Measurements from ENCODE around the gene SPATA32.

SPATA32 gene

DNA sequence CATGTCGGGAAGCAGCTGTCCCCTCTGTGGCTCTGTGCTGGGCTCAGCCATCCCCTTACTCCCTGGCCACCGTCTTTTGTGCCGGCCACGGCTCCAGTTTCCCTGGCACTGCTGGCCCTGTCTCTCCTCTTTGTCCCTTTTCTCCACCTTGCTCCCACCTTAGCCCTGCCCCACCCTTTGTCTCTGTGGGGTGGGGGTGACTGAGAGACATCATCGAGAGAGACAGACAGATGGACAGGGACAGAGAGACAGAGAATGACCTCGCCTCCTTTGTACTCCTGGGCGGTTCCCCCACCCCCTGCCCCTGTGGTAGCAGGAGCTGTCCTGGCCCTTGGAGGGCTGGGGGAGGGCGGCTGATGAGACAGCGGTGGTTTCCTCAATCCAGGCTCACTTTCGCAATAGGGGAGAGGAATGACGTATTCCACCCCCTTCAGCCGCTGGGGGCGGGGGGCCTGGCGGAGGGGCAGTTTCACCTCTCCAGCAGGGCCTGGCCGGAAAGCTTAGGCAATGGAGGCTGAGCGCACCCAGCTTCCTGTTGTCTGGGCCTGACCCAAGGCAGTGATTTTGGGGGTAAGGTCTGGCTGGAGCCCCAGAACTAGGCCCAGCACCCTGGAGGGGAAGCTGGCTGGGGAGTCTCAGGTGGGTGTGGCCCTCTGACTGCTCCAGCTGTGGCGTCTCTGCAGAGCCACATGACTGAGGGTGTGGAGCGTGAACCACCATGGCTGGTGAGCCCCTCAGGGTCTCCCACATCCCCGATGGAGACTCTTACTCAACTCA, 32.9 kb downstream of the SPATA32 start:
- peak; percentile 79 for DNase-seq (ENCODE audit: low read depth)

DNA sequence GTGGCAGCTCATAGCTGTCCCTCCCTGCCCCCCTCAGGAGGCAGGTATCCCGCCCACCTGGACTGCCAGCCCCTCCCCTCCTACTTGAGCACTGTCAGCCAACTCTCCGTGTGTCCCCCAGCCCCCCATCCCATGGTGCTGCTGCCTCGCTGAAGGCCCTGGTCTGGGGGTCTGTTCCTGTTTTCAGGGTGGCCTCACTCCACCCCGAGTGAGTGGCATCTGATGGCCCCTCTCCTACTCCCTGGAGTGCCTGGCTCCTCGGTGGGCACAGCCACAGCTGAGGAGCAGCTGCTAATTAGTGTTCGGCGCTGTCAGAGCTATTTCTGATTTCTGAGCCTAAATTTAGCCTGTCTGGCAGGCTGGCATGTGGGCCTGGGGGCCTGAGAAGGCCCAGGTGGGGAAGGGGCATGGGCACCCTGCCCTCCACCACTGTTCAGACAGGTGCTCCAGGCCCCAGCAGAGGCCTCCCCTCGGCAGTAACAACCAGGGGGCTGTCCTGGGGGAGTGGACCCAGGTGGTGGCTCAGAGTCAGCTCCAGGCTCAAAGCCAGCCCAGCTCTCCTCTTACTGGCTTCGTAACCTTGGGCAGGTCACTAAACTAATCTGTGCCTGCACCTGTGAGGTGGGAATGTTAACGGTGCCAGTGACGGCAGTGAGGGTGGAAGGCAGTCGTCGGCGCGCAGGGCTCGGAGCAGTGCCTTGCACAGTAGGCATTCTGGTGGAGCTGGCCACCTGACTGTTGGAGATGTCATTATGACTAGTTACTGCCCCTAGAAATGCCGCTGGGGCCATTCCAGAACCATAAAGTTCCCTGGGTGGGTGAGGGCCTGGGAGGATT, 33.8 kb downstream of the SPATA32 start:
- no peak for DNase-seq (ENCODE audit: low read depth)

GRCh38 chr17:45227101-45227925, 34.6 kb downstream of the SPATA32 start:
- DNase-seq (ENCODE audit: low read depth) = no peak

DNA sequence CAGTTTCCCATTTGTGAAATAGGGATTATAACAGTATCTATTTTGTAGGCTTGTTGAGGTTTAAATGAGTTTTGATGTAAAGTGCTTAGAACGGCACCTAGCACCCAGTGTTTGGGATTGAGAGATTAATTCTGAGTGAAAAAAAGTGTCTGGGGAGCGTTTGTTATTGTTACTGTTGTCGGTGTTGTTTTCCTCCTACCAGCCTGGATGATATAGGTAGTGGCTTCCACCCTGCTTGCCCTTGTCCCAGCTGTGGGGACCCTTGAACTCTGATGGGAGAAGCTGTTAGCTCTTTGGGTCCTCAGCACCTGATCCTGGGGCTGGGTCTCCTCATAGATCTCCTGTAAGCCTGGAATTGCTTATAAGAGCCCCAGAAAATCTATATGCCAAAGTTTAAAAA, 35.3 kb downstream of the SPATA32 start:
- no peak for DNase-seq (ENCODE audit: low read depth)

DNA sequence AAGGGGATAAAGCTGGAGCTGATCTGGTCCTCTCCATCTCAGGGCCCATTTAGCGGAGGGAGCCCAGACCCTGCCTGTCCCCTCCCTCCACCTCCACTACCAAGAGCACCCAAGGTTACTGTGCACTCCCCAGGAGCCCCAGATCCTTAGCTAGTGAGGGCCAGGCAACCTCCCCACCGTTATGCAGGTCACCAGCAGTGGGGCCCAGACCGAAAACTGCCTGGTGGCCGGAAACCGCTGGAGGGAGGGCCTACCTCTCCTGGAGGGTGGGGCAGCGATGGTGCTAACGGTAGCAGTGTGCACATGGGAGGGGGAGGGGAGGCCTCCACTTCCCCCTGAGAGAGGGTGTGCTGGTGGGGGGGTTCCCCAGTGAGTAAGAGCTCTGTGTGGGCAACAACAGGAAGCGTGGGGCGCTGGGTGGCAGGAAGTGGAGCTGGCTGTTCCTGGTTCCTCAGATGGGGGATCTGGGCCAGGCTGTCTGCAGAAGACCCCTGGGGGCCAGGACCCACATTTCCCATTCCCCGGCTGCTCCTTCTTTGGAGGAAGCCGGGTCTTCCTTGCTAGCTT, 35.8 kb downstream of the SPATA32 start:
- DNase-seq (ENCODE audit: low read depth) = peak; percentile 95

DNA sequence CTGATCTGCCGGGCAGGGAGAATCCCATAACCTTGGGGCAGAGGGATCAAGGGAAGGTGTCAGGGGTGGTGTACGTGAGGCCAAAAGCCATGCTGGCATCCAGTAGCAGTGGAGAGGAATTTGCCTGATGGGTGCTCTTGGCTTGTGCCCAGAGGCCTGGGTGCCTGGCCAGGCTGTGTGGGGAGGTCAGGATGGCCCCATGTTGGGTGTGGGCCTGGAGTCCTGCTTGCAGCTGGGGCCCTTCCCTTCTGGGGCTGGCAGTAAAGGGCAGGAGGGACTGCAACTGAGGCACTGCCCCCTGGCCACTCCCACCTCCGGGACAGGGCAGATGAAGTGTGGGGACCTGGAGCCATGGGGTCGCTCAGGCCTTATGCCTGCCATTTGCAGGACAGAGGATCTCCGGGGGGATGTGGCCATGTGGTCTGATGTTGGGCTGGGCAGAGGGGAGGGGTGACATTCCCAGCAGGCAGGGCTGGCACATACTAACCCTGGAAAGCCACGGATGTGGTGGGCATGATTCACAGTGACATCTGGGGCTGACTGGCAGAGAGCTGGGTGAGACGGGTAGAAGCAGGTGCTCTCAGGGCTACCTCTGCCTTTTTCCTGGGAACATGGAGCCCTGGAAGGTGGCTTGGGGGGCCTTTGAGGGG, 36.7 kb downstream of the SPATA32 start:
- DNase-seq (ENCODE audit: low read depth) = peak; percentile 39

- no peak for DNase-seq (ENCODE audit: low read depth)
Measured at GRCh38 chr17:45224671-45225050, 37.2 kb downstream of the SPATA32 start.

DNA sequence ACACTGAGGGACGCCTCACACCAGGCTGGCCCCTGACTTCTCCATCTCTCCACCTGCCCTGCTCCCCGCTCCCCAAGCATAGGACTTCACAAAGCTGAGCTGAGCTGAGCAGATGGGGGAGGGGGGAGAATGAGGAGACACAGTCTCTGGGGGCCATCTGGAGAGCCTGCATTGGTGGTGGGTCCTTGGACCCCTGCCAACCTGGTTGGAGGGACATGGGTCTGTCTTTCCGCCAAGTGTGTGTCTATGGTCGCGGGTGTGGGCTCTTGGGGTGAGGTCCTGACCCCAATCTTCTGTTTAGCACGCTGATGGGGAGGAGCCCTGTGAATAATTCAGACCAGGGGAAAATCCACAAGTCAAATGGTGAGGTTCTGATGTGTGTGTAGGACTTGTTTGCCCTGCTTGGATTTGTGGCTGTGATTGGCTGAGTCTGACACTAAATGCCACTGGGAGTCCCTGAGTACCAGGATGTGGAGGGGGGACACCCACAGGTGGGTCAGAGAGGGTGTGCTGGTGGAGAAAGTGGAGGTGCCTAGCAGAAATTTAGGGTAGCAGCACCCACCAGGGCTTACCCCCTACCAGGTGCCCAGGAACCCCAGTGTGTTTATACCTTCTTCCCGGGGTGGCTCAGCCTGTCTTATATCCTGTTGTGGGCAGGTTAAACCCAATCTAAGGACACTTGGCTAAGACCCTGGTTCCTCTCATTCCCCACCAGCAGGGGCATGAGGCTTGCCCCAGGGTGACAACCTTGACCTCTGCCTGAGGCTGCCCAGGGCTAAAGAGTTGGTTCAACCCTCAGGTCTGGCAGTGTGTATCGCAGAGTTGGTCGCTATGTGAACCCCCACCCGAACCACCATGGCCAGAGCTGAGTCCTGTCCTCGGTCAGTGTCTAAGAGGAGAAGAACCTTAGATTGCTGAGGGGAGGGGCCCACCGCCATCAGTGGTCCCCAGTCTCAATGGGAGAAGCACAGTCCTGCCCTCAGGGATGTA, 38.1 kb downstream of the SPATA32 start:
- DNase-seq (ENCODE audit: low read depth) = peak; percentile 48

- DNase-seq (ENCODE audit: low read depth) = no peak
Measured at GRCh38 chr17:45222996-45223538, 38.8 kb downstream of the SPATA32 start.

- no peak for DNase-seq (ENCODE audit: low read depth)
Measured at GRCh38 chr17:45222289-45222995, 39.5 kb downstream of the SPATA32 start.

- DNase-seq (ENCODE audit: low read depth) = no peak
Measured at GRCh38 chr17:45222014-45222288, 39.9 kb downstream of the SPATA32 start.

- DNase-seq (ENCODE audit: low read depth) = peak; percentile 51
Measured at GRCh38 chr17:45221081-45222013, 40.5 kb downstream of the SPATA32 start, which contains the start of gene FMNL1. FMNL1 (plus strand) TSS chr17:45221885; CDS start chr17:45222125, 240 bp downstream.

DNA sequence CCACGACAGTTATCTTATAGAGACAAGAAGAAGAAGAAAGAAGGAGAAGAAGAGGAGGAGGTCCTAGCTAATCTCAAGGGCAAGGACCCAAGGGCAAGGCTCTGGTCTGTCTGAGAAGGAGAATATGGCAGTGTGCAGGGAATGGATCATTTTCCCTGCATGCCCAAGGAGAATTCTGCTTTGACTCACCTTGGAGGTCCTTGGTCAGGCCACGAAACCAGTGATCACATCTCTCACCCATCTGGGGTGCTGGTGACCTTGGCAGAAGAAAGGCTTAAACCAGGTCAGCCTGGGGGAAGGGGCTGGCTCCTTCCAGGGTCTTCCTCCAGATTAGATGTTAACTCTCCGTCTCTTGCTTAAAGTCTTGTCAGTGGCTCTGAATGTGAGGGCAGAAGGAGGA, 41.8 kb downstream of the SPATA32 start:
- DNase-seq (ENCODE audit: low read depth) = no peak

DNA sequence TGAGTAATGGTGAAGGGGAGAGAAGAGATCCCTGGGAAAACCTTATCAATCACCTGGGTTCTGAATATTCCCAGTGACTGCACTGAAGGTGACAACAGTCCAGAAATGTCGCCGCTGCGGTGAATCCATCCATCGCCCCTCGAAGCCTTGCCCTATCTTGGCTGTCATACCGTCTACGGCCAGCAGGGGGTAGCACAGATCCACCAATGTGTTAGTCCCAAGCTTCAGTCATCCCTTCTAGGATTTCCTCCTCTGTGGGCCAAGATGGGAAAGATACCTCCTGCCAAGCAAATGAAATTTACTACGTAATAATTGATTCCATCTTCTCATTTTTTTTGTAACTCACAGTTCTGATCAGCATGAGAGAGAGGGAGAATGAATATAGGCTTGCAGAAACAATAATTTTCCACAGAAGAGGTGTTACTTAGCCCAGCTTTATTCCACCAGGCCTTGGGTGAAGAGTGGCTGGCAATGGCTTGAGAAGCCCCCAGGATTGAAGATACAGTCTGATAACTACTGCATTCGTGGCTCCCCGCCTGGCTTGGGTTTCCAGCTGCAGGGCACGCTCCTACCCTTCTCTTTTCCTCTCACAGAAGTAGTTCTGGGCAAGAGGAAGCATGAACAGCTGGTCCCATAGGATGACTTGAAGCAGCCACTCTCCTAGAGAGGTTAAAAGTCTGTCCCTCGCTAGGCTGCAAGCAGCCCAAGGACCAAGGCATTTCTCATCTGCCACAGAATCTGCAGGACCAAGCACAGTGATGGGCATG, 42.8 kb downstream of the SPATA32 start:
- peak; percentile 87 for DNase-seq (ENCODE audit: low read depth)

Data from activated gamma-delta T cell treated with anti-CD3 and anti-CD28 coated beads, Interleukin-2, amount 50 U/mL, for 16 hours (primary cell).